HepG2 (cell line): ENCODE data around the gene PLA2G4F. TPM values are rescaled to one million over a fixed set of nuclear protein-coding genes. Genes with fewer than 3 reads are reported as not detected.

Experiments
- ATAC-seq: fragments of 200-7000 bp; cut with Tn5 transposase; 3 replicates; pipeline ENCODE4 v1.9.1; 2020; ENCODE audit warnings: mild to moderate bottlenecking, moderate library complexity
- BruUV-seq: library from RNA; stranded (reverse); fragments of 400-500 nt; replicated peaks from 2 replicates; lab custom pipeline; 2021; lab: Mats Ljungman, UMichigan
- CTCF ChIA-PET: fragments of 300-600 bp; formaldehyde crosslinking; extraction: SDS; loops from one replicate; lab custom pipeline; 2021; ENCODE audit warnings: low total read pairs, inconsistent platforms, low intra/inter-chr PET ratio; lab: Yijun Ruan, JAX
- POLR2A ChIA-PET: fragments of 350-600 bp; sonication (Branson Sonifier 250); formaldehyde crosslinking; loops from one replicate; lab custom pipeline; 2020; ENCODE audit warnings: antibody characterized with exemption, inconsistent platforms; lab: Yijun Ruan, JAX
- DNase-seq: peaks from one replicate; pipeline ENCODE4 v3.0.0-alpha.2; 2015; ENCODE audit warnings: low spot score
- FAIRE-seq: peaks from 3 replicates; lab custom pipeline; 2011; peaks lifted over from hg19 to GRCh38; lab: Jason Lieb, UNC
- H2AFZ ChIP-seq: one replicate; pipeline ENCODE4 v1.6.1; 2011; ENCODE audit warnings: low read length, inconsistent platforms
- H3K27ac ChIP-seq: fragments of 300-600 bp; 3 replicates; pipeline ENCODE4 v1.8.0; 2011; ENCODE audit warnings: mixed run types, mild to moderate bottlenecking, mixed read lengths, low read length, inconsistent platforms; ENCODE audit not compliant: insufficient read depth; ENCODE audit errors: extremely low read length
- H3K27me3 ChIP-seq, 2 experiments: fragments of 200-600 bp in 1 of 2; 2 replicates in 1 of 2; 3 replicates in 1 of 2; pipeline versions ENCODE4 v1.6.0 to v1.8.0; 2011; ENCODE audit warnings: low read length in 2 of 2, mild to moderate bottlenecking in 2 of 2, moderate library complexity in 2 of 2, inconsistent platforms in 1 of 2; ENCODE audit not compliant: insufficient read depth in 2 of 2, control insufficient read depth in 1 of 2
- H3K36me3 ChIP-seq, 2 experiments: fragments of 200-600 bp in 1 of 2; replicated peaks in 1 of 2; 2 replicates in 1 of 2; 3 replicates in 1 of 2; pipeline versions ENCODE4 v1.5.1 to v1.8.0; 2011; ENCODE audit warnings: low read length in 2 of 2, inconsistent platforms in 1 of 2; ENCODE audit not compliant: insufficient read depth in 2 of 2, control insufficient read depth in 1 of 2
- H3K4me1 ChIP-seq: 2 replicates; pipeline ENCODE4 v1.5.1; 2012; ENCODE audit warnings: low read length, inconsistent platforms; ENCODE audit not compliant: insufficient read depth
- H3K4me2 ChIP-seq: 2 replicates; pipeline ENCODE4 v1.6.0; 2011; ENCODE audit warnings: low read depth, low read length, inconsistent platforms
- H3K4me3 ChIP-seq, 3 experiments: fragments of 200-600 bp in 1 of 3; sonication (generic), shearing (Covaris generic) in 1 of 3; replicated peaks in 1 of 3; 2 replicates each; pipeline ENCODE4 v1.5.1; 2011 to 2016; ENCODE audit warnings: low read length in 3 of 3, inconsistent platforms in 2 of 3, low read depth in 2 of 3, mild to moderate bottlenecking in 2 of 3, control low read depth in 1 of 3, mixed read lengths in 1 of 3; ENCODE audit not compliant: insufficient read depth in 1 of 3
- H3K79me2 ChIP-seq: one replicate; pipeline ENCODE4 v1.6.1; 2011; ENCODE audit warnings: low read length, inconsistent platforms; ENCODE audit not compliant: insufficient read depth
- H3K9ac ChIP-seq: 2 replicates; pipeline ENCODE4 v1.6.0; 2011; ENCODE audit warnings: mild to moderate bottlenecking, low read depth, low read length, inconsistent platforms; ENCODE audit not compliant: insufficient read depth
- H3K9me3 ChIP-seq: 2 replicates; pipeline ENCODE4 v1.5.1; 2012; ENCODE audit warnings: mild to moderate bottlenecking, low read length
- H4K20me1 ChIP-seq: 2 replicates; pipeline ENCODE4 v1.6.0; 2011; ENCODE audit warnings: inconsistent platforms, mild to moderate bottlenecking, low read length, moderate library complexity; ENCODE audit not compliant: insufficient read depth
- BCLAF1 ChIP-seq: fragments of 450-650 bp; IDR thresholded peaks from 2 replicates; pipeline ENCODE4 v1.6.1; 2017; ENCODE audit warnings: mild to moderate bottlenecking
- KDM1A ChIP-seq: IDR thresholded peaks from 2 replicates; pipeline ENCODE4 v1.6.1; 2016; ENCODE audit warnings: missing compliant biosample characterization
- NFKBIZ ChIP-seq: IDR thresholded peaks from 2 replicates; pipeline ENCODE4 v1.6.1; 2018; ENCODE audit warnings: missing genetic modification reagents, missing compliant biosample characterization
- POLR2G ChIP-seq: fragments of 200-400 bp; formaldehyde crosslinking; IDR thresholded peaks from 2 replicates; pipeline ENCODE4 v1.6.1; 2018; ENCODE audit warnings: mild to moderate bottlenecking, low read depth, low read length, moderate library complexity
- RELA ChIP-seq: sonication (generic); formaldehyde crosslinking; IDR thresholded peaks from 2 replicates; pipeline ENCODE4 v1.4.0; 2020; ENCODE audit warnings: missing genetic modification reagents
- THAP9 ChIP-seq: sonication (generic); formaldehyde crosslinking; IDR thresholded peaks from 2 replicates; pipeline ENCODE4; 2020; ENCODE audit warnings: missing genetic modification reagents, mild to moderate bottlenecking, borderline replicate concordance
- ZBTB10 ChIP-seq: sonication (generic); formaldehyde crosslinking; IDR thresholded peaks from 2 replicates; pipeline ENCODE4 v1.4.0; 2020; ENCODE audit warnings: missing genetic modification reagents, borderline replicate concordance
- WGBS: methylation state at CpG from one replicate; pipeline ENCODE4 v1.1.6; 2017; ENCODE audit warnings: low lambda C conversion rate; 5-methylcytosine and 5-hydroxymethylcytosine counted together
- in situ Hi-C: cut with HindIII; loops from 2 replicates; pipeline ENCODE4 v1.10.0; 2017; ENCODE audit warnings: low pct_unique_long_range_greater_than_20kb; ENCODE audit not compliant: extremely low pct_ligation_motif_present
- intact Hi-C: fragments of 100-400 bp; cut with micrococcal nuclease; formaldehyde crosslinking; loops from one replicate; pipeline ENCODE4 v1.10.0; 2022; ENCODE audit not compliant: unreplicated experiment
- polyA plus RNA-seq, 8 experiments: library from polyadenylated mRNA; depleted of rRNA in 3 of 8; stranded (reverse) in 7 of 8; unstranded in 1 of 8; fragments of >200 nt; fragmentation: Illumina TruSeq in 4 of 8; extraction: Trizol in 4 of 8; gene quantifications; 2 replicates each; pipeline versions ENCODE4 v1.2.1 to v1.2.3, GENCODE V29; 2011 to 2016; ENCODE audit warnings: low read depth in 4 of 8, missing spikeins in 1 of 8, mixed read lengths in 1 of 8; ENCODE audit not compliant: insufficient read depth in 1 of 8
- total RNA-seq, 5 experiments: library from RNA; depleted of rRNA; stranded (reverse); fragments of >200 nt; fragmentation: Illumina TruSeq; extraction: Trizol; gene quantifications; 2 replicates each; pipeline ENCODE4 v1.2.3, GENCODE V29; 2016; ENCODE audit warnings: low read depth in 1 of 5

The PLA2G4F gene
- total and polyA plus RNA-seq, 2 of the 13 experiments (the other 11 are each of a cell fraction or from before 2014, with no cell fraction given) = 0.07 TPM; not detected in 1

- no peak for TF ChIP-seq THAP9
- no peak for TF ChIP-seq POLR2G
- no peak for TF ChIP-seq KDM1A (CRISPR knock-in tag)
- TF ChIP-seq, all 625 proteins: peak for 0
Measured at GRCh38 chr15:42147431-42147735, 9.1 kb downstream of the PLA2G4F start (continued).

GRCh38 chr15:42146551-42147430 lies 9.6 kb downstream of the PLA2G4F start:
- Histone ChIP-seq H3K4me2 (no peak overlapping the region), H3K9me3 (no peaks in the 10 kb centered on the region), H3K4me1 (peaks cover 40% of the 10 kb centered on the region), H2AFZ (no peak overlapping the region), H3K27ac (no peak overlapping the region), H3K9ac (no peak overlapping the region), H3K4me3 (no peak overlapping the region), H3K27me3 (peaks cover 1 to 33% of the 10 kb centered on the region in 2 experiments; a peak in 3 of 5 replicates), H3K79me2 (no peaks in the 10 kb centered on the region), H4K20me1 (no peaks in the 10 kb centered on the region)
- intact Hi-C loops (no loop called here), in situ Hi-C loops (no loop called here)
- no TSS peak for BruUV-seq
- FAIRE-seq (no peak), ATAC-seq (no peak)
- WGBS = 61% methylated on average over 21 of the region's 24 CpGs
- CTCF ChIA-PET = no interaction called here
- no peak for TF ChIP-seq BCLAF1
- TF ChIP-seq RELA = no peak
- no peak for TF ChIP-seq ZBTB10
- TF ChIP-seq NFKBIZ (CRISPR knock-in tag) = no peak
- TF ChIP-seq, all 625 proteins: peak for 0
- no peaks in the 10 kb centered on the region for H3K36me3 ChIP-seq
- POLR2A ChIA-PET = no interaction called here
- DNase-seq = no peak
